KMS-11 (cell line): ENCODE data around the gene SSRP1.

Experiments used
- H2AFZ ChIP-seq: fragments of 200-600 bp; sonication (generic); 2 replicates; pipeline ENCODE4 v1.6.1; 2016; ENCODE audit warnings: antibody characterized with exemption, mixed run types, low read depth
- H3K27ac ChIP-seq: fragments of 200-600 bp; sonication (generic); 2 replicates; pipeline ENCODE4 v1.6.1; 2016; ENCODE audit warnings: mild to moderate bottlenecking, mixed run types
- H3K27me3 ChIP-seq: fragments of 200-600 bp; sonication (generic); 2 replicates; pipeline ENCODE4 v1.6.1; 2017; ENCODE audit warnings: mild to moderate bottlenecking, low read depth, mixed run types, moderate library complexity; ENCODE audit not compliant: insufficient read depth
- H3K36me3 ChIP-seq: fragments of 200-600 bp; sonication (generic); 2 replicates; pipeline ENCODE4 v1.6.1; 2017; ENCODE audit warnings: mild to moderate bottlenecking, mixed run types; ENCODE audit not compliant: insufficient read depth
- H3K4me1 ChIP-seq: fragments of 200-600 bp; sonication (generic); 2 replicates; pipeline ENCODE4 v1.6.1; 2016; ENCODE audit warnings: mild to moderate bottlenecking, low read depth, mixed run types; ENCODE audit not compliant: poor library complexity, severe bottlenecking
- H3K4me2 ChIP-seq: fragments of 200-600 bp; sonication (generic); 2 replicates; pipeline ENCODE4 v1.7.0; 2016; ENCODE audit warnings: mild to moderate bottlenecking, mixed run types
- H3K4me3 ChIP-seq: fragments of 200-600 bp; sonication (generic); IDR thresholded peaks from 2 replicates; pipeline ENCODE4 v1.6.1; 2017; ENCODE audit warnings: low read depth, low read length, mixed read lengths; ENCODE audit not compliant: insufficient read depth
- H3K79me2 ChIP-seq: fragments of 200-600 bp; sonication (generic); 2 replicates; pipeline ENCODE4 v1.6.1; 2016; ENCODE audit warnings: low read depth, mixed run types; ENCODE audit not compliant: insufficient read depth
- H3K9ac ChIP-seq: fragments of 200-600 bp; sonication (generic); 2 replicates; pipeline ENCODE4 v1.6.1; 2016; ENCODE audit warnings: mild to moderate bottlenecking, mixed run types
- H4K20me1 ChIP-seq: fragments of 200-600 bp; sonication (generic); 2 replicates; pipeline ENCODE4 v1.6.1; 2016; ENCODE audit warnings: mild to moderate bottlenecking, mixed run types; ENCODE audit not compliant: insufficient read depth
- TF ChIP-seq, protein P1 (sequence below): fragments of 200-600 bp; sonication (generic); conservative IDR thresholded peaks from 2 replicates; pipeline ENCODE4 v1.6.1; 2017; ENCODE audit warnings: low read depth, mild to moderate bottlenecking, antibody characterized with exemption, low read length, moderate library complexity, mixed read lengths

Gene SSRP1

DNA sequence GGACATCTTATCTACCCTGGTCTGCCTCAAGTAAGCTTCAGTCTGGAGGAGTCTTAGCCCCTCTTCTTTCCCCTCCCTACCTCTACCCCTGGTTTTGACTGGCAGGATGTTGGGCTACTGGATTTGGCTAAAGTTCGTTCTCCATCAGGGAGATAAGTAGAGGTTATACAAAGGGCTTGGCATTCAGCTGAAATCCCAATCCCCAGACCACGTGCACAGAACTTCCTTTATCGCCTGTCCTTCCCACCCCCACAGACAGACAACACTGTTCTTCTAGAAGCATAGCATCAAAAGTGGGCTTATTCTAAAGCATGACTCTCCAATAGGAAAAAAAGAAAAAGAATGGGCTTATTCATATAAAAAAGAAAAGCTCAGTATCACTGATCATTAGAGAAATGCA lies 37.5 kb upstream of the SSRP1 start:
- Histone ChIP-seq H3K79me2 (no peaks in the 10 kb centered on the region), H2AFZ (no peak overlapping the region), H3K27ac (no peak overlapping the region), H3K4me1 (no peaks in the 10 kb centered on the region), H4K20me1 (no peaks in the 10 kb centered on the region), H3K36me3 (no peaks in the 10 kb centered on the region), H3K9ac (no peak overlapping the region), H3K27me3 (no peaks in the 10 kb centered on the region), H3K4me2 (no peak overlapping the region), H3K4me3 (no peak overlapping the region)
- TF ChIP-seq, protein P1, sequence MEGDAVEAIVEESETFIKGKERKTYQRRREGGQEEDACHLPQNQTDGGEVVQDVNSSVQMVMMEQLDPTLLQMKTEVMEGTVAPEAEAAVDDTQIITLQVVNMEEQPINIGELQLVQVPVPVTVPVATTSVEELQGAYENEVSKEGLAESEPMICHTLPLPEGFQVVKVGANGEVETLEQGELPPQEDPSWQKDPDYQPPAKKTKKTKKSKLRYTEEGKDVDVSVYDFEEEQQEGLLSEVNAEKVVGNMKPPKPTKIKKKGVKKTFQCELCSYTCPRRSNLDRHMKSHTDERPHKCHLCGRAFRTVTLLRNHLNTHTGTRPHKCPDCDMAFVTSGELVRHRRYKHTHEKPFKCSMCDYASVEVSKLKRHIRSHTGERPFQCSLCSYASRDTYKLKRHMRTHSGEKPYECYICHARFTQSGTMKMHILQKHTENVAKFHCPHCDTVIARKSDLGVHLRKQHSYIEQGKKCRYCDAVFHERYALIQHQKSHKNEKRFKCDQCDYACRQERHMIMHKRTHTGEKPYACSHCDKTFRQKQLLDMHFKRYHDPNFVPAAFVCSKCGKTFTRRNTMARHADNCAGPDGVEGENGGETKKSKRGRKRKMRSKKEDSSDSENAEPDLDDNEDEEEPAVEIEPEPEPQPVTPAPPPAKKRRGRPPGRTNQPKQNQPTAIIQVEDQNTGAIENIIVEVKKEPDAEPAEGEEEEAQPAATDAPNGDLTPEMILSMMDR: no peak

DNA sequence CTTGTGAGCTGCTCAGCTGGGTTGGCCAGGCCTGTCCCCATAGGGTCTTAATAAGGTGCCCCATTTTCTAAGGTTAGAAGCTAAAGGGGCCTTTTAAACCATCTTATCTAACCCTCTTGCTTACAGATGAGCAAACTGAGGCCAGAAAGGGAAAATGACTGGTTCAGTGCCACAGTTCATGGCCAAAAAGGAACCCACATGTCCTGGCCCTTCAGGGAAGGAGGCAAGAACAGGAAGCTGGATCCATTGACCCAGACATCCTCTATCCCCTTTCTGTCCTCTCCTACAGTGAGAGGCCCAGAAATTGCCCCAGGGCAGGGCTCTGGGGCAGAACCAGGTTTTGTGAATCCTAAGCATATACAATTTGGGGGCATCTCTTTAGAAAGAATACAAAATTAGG lies 35.2 kb upstream of the SSRP1 start:
- Histone ChIP-seq H3K4me3 (no peak overlapping the region), H4K20me1 (no peaks in the 10 kb centered on the region), H3K27me3 (no peaks in the 10 kb centered on the region), H3K9ac (no peak overlapping the region), H3K36me3 (no peaks in the 10 kb centered on the region), H3K4me2 (no peak overlapping the region), H2AFZ (no peak overlapping the region), H3K79me2 (no peaks in the 10 kb centered on the region), H3K27ac (no peak overlapping the region), H3K4me1 (no peaks in the 10 kb centered on the region)
- TF ChIP-seq, protein P1: no peak

- no peak overlapping the region for H2AFZ ChIP-seq
- TF ChIP-seq, protein P1: no peak
- no peak overlapping the region for H3K27ac ChIP-seq
- H4K20me1 ChIP-seq: no peaks in the 10 kb centered on the region
- no peaks in the 10 kb centered on the region for H3K27me3 ChIP-seq
- H3K36me3 ChIP-seq: no peaks in the 10 kb centered on the region
- H3K4me1 ChIP-seq: no peaks in the 10 kb centered on the region
- H3K4me2 ChIP-seq: no peak overlapping the region
- H3K9ac ChIP-seq: no peak overlapping the region
- H3K79me2 ChIP-seq: no peaks in the 10 kb centered on the region
- no peak overlapping the region for H3K4me3 ChIP-seq
These were observed 34.6 kb upstream of the SSRP1 start for GRCh38 chr11:57370251-57370650.

GRCh38 chr11:57368845-57369232 lies 33.1 kb upstream of the SSRP1 start:
- H3K4me2 ChIP-seq: no peak overlapping the region
- no peak overlapping the region for H3K9ac ChIP-seq
- no peak overlapping the region for H2AFZ ChIP-seq
- no peaks in the 10 kb centered on the region for H3K79me2 ChIP-seq
- TF ChIP-seq, protein P1: no peak
- no peaks in the 10 kb centered on the region for H4K20me1 ChIP-seq
- no peak overlapping the region for H3K27ac ChIP-seq
- no peaks in the 10 kb centered on the region for H3K27me3 ChIP-seq
- H3K36me3 ChIP-seq: no peaks in the 10 kb centered on the region
- no peak overlapping the region for H3K4me3 ChIP-seq
- no peaks in the 10 kb centered on the region for H3K4me1 ChIP-seq
